HL-60 (cell line): Measurements from ENCODE around the gene UBE2E3.
A peak's percentile ranks its signal among the peaks of the same experiment; 100 is the strongest.

Source experiments
- DNase-seq, 2 experiments: peaks; one replicate each; pipeline ENCODE4 v3.0.0-alpha.2; 2010 to 2020; ENCODE audit warnings: low read depth in 1 of 2, low spot score in 1 of 2
- H3K27ac ChIP-seq: fragments of 250-450 bp; sonication (Bioruptor Pico); replicated peaks from 2 replicates; pipeline ENCODE4 v1.5.1; 2020; ENCODE audit warnings: mild to moderate bottlenecking, moderate library complexity
- H3K27me3 ChIP-seq: fragments of 250-450 bp; sonication (Bioruptor Pico); 2 replicates; pipeline ENCODE4 v1.5.1; 2021; ENCODE audit warnings: mild to moderate bottlenecking, moderate library complexity; ENCODE audit not compliant: insufficient read depth, poor library complexity, severe bottlenecking
- H3K4me3 ChIP-seq: replicated peaks from 2 replicates; pipeline ENCODE4 v1.5.1; 2011; ENCODE audit warnings: mild to moderate bottlenecking, control low read depth, low read length; ENCODE audit not compliant: insufficient read depth
- CTCF ChIP-seq: IDR thresholded peaks from one replicate; pipeline ENCODE4 v1.5.1; 2011; ENCODE audit warnings: low read length, control low read depth, inconsistent platforms; ENCODE audit not compliant: insufficient read depth
- GABPA ChIP-seq: IDR thresholded peaks from 2 replicates; pipeline ENCODE4 v1.6.1; 2012; ENCODE audit warnings: low read depth
- POLR2AphosphoS5 ChIP-seq: IDR thresholded peaks from 2 replicates; pipeline ENCODE4 v1.6.1; 2012; ENCODE audit warnings: low read depth
- REST ChIP-seq: IDR thresholded peaks from 2 replicates; pipeline ENCODE4 v1.6.1; 2012; ENCODE audit warnings: low read depth; ENCODE audit not compliant: insufficient replicate concordance
- SPI1 ChIP-seq: IDR thresholded peaks from 2 replicates; pipeline ENCODE4 v1.6.1; 2012; ENCODE audit warnings: low read depth, mild to moderate bottlenecking, borderline replicate concordance

UBE2E3 gene

GRCh38 chr2:181095486-181095885 lies 115.1 kb downstream of the UBE2E3 start:
- DNase-seq: no peak
- TF ChIP-seq SPI1: no peak
- TF ChIP-seq CTCF: no peak
- no peak for TF ChIP-seq POLR2AphosphoS5
- no peak for TF ChIP-seq GABPA
- TF ChIP-seq REST: no peak
- Histone ChIP-seq H3K27me3 (no peaks in the 10 kb centered on the region), H3K27ac (no peak overlapping the region), H3K4me3 (no peak overlapping the region)

GRCh38 chr2:181103659-181104058 lies 123.3 kb downstream of the UBE2E3 start:
- Histone ChIP-seq H3K4me3 (no peak overlapping the region), H3K27ac (no peak overlapping the region), H3K27me3 (no peaks in the 10 kb centered on the region)
- DNase-seq: no peak
- TF ChIP-seq SPI1 (no peak), POLR2AphosphoS5 (no peak), REST (no peak), GABPA (no peak), CTCF (no peak)

GRCh38 chr2:181104512-181105115 lies 124.2 kb downstream of the UBE2E3 start:
- peak in 1 of 2 experiments; percentile 47 for DNase-seq
- H3K27ac ChIP-seq: no peak overlapping the region
- H3K4me3 ChIP-seq: no peak overlapping the region
- H3K27me3 ChIP-seq: no peaks in the 10 kb centered on the region
- TF ChIP-seq CTCF (peak; percentile 28), SPI1 (no peak)

GRCh38 chr2:181105562-181105961 lies 125.2 kb downstream of the UBE2E3 start:
- DNase-seq: no peak
- TF ChIP-seq POLR2AphosphoS5: no peak
- no peak for TF ChIP-seq GABPA
- TF ChIP-seq REST: no peak
- TF ChIP-seq SPI1: no peak
- no peak for TF ChIP-seq CTCF
- H3K4me3 ChIP-seq: no peak overlapping the region
- no peaks in the 10 kb centered on the region for H3K27me3 ChIP-seq
- no peak overlapping the region for H3K27ac ChIP-seq
